Thyroid gland (tissue), 4 donors: Measurements from ENCODE around the gene FCAR.
"Not testable (repeated sequence)": the region's sequence is repeated elsewhere in the genome, so short reads cannot be mapped to it uniquely, and the experiment has no call there.

ENCODE experiments used
- CTCF ChIP-seq, 6 experiments: fragments of 200-600 bp in 3 of 6; fragments of 450-650 bp in 3 of 6; sonication (generic) in 3 of 6; IDR thresholded peaks; one replicate each; pipeline ENCODE4 v1.5.1; 2016 to 2019; ENCODE audit warnings: antibody characterized with exemption in 6 of 6, mild to moderate bottlenecking in 2 of 6, inconsistent platforms in 1 of 6, moderate library complexity in 1 of 6
- POLR2A ChIP-seq, 2 donors: fragments of 450-650 bp; IDR thresholded peaks; one replicate each; pipeline ENCODE4 v1.6.1; 2017; ENCODE audit warnings: antibody characterized with exemption in 2 of 2, mild to moderate bottlenecking in 2 of 2, moderate library complexity in 1 of 2

- TF ChIP-seq CTCF, POLR2A (IDR thresholded peaks at IDR 0.05): not testable (repeated sequence)
Observed at GRCh38 chr19:54907899-54908298, 33.9 kb downstream of the FCAR start.
